IPS DF 6.9 (cell line): ENCODE results near the gene CBLN3.
"Not testable (repeated sequence)": the region's sequence is repeated elsewhere in the genome, so short reads cannot be mapped to it uniquely, and the experiment has no call there.

Source experiments
- DNase-seq: peaks from one replicate; pipeline ENCODE4 v3.0.0-alpha.2; 2013; ENCODE audit warnings: low read depth, low spot score
- H3K27ac ChIP-seq: one replicate; pipeline ENCODE4 v1.5.1; 2013; ENCODE audit warnings: low read length, control low read depth
- H3K27me3 ChIP-seq: 2 replicates; pipeline ENCODE4 v1.6.1; 2013; ENCODE audit warnings: mild to moderate bottlenecking, low read length; ENCODE audit not compliant: control insufficient read depth, insufficient read depth
- H3K36me3 ChIP-seq: 2 replicates; pipeline ENCODE4 v1.6.1; 2013; ENCODE audit warnings: low read length; ENCODE audit not compliant: control insufficient read depth, insufficient read depth
- H3K4me1 ChIP-seq: 2 replicates; pipeline ENCODE4 v1.6.1; 2013; ENCODE audit warnings: low read length; ENCODE audit not compliant: control insufficient read depth, insufficient read depth
- H3K4me3 ChIP-seq: 2 replicates; pipeline ENCODE4 v1.5.1; 2013; ENCODE audit warnings: mild to moderate bottlenecking, low read length
- H3K9me3 ChIP-seq: 2 replicates; pipeline ENCODE4 v1.6.1; 2013; ENCODE audit warnings: low read length, inconsistent platforms; ENCODE audit not compliant: control insufficient read depth, insufficient read depth
- WGBS: extraction: QIAGEN DNeasy Blood & Tissue Kit; methylation state at CpG from one replicate; pipeline ENCODE4 v1.1.7; 2013; ENCODE audit warnings: mixed read lengths, missing lambda C conversion rate; ENCODE audit not compliant: insufficient read length, insufficient coverage; 5-methylcytosine and 5-hydroxymethylcytosine counted together

Gene CBLN3

DNA sequence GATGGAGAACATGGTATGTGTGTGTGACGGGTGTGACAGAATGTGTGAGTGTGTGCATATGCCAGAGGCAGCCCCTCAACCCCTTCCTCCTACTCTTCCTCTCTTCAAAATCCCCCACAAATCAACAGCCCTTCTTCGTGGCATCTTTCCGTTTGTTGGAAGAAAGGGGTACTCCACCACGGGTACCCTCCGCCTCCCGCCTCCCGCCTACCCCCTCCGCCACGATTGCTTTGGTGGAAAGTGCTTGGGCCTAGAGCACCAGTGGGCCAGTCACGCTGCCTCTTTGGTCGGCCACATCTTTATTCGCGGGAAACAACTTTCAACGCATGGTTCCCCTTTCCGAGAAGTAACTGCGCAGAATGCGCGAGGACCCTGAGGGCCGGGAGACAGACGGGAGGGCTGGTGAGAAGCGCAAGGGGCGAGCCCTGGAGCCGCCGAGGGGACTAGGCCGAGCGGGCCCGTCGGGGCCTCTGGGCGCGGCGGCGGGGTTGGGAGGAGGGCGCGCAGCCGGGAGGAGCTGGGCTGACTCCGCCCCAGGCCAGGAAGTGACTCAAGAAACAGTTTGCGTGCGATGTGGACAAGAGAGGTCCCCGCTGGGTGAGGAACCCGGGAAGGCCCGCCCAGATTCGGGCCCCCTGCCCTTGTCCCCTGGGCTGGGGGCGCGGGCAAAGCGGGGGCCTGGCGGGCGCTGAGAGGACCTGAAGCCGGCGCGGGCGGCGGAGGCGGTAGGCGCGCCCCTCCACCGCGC lies at the start of gene CBLN3, which contains the start of gene KHNYN:
TSS of gene CBLN3 (minus strand) at position 274 of the 748 bp plus-strand sequence. CDS start 614 bp downstream, outside the sequence.
TSS of gene KHNYN (plus strand) at position 560 of the 748 bp plus-strand sequence. CDS start 777 bp downstream, outside the sequence.
- Histone ChIP-seq H3K27ac (no peak within 1 kb of the TSS), H3K4me1 (no peaks in the 10 kb centered on the region; the same call in none of the 2 replicates), H3K4me3 (peak within 1 kb of the TSS; percentile 59; the same call in 1 of the 2 replicates), H3K9me3 (no peaks in the 10 kb centered on the region), H3K36me3 (no peaks in the 10 kb centered on the region), H3K27me3 (no peaks in the 10 kb centered on the region)
- DNase-seq = no peak
- no CpG with 5 or more reads among the region's 57 CpGs for WGBS

DNA sequence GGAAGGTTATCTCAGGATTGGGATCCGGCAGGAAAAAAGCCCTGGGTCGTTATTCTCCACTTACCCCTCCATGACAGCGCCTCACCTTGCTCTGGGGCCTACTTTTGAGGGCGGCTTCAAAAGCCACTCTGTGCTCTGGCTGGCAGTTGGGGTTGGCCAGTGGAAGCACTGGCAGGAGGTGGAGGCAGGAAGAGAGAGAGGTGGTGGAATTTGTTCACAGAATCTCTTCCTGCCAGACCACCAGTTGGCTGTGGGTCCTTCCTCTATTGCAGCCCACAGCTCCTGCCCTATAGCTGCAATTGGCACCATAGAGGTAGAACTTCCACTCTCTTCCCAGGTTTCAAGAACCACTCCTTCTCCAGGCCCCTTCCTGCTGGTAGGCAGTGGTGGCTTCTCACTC lies 45.8 kb upstream of the CBLN3 start:
- H3K36me3 ChIP-seq = no peaks in the 10 kb centered on the region
- WGBS = no CpG with 5 or more reads among the region's 4 CpGs
- no peaks in the 10 kb centered on the region for H3K9me3 ChIP-seq
- no peak for DNase-seq
- H3K27ac ChIP-seq = no peak overlapping the region
- H3K27me3 ChIP-seq = no peaks in the 10 kb centered on the region
- no peak overlapping the region for H3K4me3 ChIP-seq
- no peaks in the 10 kb centered on the region for H3K4me1 ChIP-seq

DNA sequence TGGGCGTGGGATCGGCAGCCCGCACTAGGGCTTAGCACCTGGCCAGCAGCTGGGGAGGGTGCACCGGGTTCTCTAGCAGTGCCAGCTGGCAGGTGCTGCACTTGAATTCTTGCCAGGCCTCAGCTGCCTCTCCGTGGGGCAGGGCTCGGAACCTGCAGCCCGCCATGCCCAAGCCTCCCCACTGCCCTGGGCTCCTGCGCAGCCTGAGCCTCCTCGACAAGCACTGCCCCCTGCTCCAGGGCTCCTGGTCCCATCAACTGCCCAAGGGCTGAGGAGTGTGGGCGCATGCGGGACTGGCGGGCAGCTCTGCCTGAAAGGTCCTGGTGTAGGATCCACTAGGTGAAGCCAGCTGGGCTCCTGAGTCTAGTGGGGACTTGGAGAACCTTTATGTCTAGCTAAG lies 43.7 kb upstream of the CBLN3 start:
- WGBS = no CpG with 5 or more reads among the region's 12 CpGs
- Histone ChIP-seq H3K27me3 (no peaks in the 10 kb centered on the region), H3K4me1 (no peaks in the 10 kb centered on the region), H3K4me3 (no peak overlapping the region), H3K9me3 (no peaks in the 10 kb centered on the region), H3K36me3 (no peaks in the 10 kb centered on the region), H3K27ac (no peak overlapping the region)
- no peak for DNase-seq

DNA sequence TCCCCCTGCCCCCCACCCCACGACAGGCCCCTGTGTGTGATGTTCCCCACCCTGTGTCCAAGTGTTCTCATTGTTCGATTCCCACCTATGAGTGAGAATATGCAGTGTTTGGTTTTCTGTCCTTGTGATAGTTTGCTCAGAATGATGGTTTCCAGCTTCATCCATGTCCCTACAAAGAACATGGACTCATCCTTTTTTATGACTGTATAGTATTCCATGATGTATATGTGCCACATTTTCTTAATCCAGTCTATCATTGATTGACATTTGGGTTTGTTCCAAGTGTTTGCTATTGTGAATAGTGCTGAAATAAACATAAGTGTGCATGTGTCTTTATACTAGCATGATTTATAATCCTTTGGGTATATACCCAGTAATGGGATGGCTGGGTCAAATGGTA lies 41.0 kb upstream of the CBLN3 start:
- not testable (repeated sequence) for H3K4me3 ChIP-seq, H3K9me3 ChIP-seq, H3K4me1 ChIP-seq, H3K27me3 ChIP-seq, H3K36me3 ChIP-seq, H3K27ac ChIP-seq, DNase-seq
- WGBS = no CpG with 5 or more reads among the region's 2 CpGs

DNA sequence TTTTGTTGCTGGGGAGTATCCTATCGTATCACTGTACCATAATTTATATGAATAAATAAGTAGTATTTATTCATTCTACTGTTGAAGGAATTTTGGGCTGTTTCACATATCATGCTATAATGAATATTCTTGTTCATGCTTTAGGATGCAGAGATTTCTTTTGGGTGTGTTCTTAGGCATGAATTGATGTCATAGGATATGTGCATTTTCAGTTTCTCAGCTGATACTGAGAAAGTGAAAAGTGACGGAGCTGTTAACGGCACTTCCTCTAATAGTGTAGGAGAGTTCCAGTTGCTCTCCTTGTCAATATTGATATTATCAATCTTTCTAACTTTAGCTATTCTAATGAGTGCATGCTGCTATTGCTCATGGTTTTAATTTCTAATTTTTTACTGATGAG lies 36.3 kb upstream of the CBLN3 start:
- no peak overlapping the region for H3K27ac ChIP-seq
- H3K9me3 ChIP-seq = no peaks in the 10 kb centered on the region
- WGBS = no CpG with 5 or more reads among the region's 3 CpGs
- H3K4me1 ChIP-seq = no peaks in the 10 kb centered on the region
- no peak overlapping the region for H3K4me3 ChIP-seq
- no peaks in the 10 kb centered on the region for H3K36me3 ChIP-seq
- H3K27me3 ChIP-seq = no peaks in the 10 kb centered on the region
- no peak for DNase-seq

DNA sequence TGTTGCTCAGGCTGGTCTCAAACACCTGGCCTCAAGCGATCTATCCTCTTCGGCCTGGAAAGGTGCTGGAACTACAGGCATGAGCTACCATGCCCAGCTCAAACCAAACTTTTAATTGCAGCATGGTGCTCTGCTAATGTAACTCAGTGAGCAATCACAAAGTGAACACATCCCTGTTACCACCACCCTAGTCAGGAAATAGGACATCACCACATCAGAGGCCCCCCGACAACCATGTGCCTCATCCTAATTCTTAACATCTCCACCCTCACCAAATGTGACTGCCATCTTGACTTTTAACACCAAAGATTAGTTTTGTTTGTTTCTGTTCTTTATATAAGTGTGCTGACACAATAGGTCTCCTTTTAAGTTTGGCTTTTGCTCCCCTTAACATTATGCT lies 35.9 kb upstream of the CBLN3 start:
- no peaks in the 10 kb centered on the region for H3K36me3 ChIP-seq
- H3K4me1 ChIP-seq = no peaks in the 10 kb centered on the region
- H3K9me3 ChIP-seq = no peaks in the 10 kb centered on the region
- no peaks in the 10 kb centered on the region for H3K27me3 ChIP-seq
- no CpG with 5 or more reads among the region's 3 CpGs for WGBS
- H3K4me3 ChIP-seq = no peak overlapping the region
- no peak overlapping the region for H3K27ac ChIP-seq
- DNase-seq = no peak

DNA sequence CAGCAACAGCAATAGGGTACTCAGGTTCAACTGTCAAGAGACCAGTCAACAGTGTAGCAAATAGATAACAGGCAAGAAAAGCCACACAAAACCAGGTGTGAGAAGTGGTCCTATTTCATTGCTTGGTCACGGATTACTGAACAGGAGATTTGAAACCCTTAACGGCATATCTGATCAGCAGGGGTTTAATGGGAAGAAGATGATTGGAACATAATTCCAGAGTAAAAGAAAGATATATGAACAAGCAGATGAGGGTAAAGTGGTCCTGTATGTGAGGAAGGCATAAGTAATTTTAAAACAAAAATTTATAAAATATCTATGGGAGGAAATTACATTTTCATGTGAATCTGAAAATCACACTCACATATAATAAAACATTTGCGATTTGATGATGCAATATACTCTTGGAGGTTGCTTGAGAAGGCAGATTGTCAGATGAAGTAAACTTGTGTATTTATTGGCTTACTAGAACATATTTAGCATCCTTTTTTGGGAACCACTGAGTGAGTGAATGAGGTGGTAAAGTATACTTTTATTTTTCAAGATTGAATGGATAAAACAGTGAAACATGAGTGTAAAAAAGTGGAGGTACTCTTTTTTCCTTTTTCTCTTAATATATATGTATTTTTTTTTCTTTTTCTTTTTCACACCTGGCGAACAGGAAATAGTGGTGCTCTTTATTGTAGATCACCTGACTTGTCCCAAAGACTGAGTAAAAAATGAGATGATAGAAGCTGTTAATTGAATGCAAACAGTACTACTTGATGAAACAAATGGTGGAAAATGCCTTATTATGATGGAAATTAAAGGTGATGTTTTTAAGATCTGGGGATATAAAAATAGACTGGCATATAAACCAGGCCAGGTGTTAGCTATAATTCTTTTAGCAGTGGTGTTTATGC lies 34.7 kb upstream of the CBLN3 start:
- WGBS = no CpG with 5 or more reads among the region's 4 CpGs
- DNase-seq = no peak

DNA sequence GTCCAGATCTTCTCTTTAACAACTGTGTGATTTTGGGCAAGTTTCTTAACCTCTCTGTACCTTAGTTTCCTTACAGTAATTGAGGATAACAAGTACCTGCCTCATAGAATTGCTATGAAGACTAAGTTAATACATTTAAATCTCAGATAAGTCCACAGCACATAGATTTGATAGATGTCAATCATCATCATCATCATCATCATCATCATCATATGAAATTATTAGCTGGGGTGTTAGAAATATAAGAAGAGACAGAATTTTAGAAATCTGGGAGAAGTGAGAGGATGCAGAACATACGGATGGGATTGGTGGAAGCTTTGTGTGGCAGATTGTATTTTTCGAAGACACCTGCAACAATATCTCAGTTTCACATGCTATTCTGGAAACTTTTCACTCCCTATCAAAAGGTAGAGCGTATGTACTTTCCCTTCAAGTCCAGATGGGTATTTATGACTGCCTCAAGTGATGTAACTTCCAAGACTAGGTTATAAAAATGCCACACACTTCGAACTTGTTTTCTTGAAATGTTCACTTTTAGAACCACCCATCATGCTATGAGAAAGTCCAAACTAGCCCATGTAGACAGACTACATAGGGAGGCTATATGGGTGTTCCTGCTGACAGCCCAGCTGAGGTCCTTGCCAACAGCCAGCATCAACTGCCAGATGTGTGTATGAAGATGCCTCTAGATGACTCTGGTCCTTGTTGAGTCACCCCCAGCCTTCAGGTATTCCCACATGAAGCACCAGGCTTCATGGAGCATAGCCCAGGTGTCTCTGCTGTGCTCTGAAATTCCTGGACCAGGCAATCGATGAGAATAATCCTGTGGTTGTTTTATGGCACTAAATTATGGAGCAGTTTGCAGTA lies 33.8 kb upstream of the CBLN3 start:
- no peaks in the 10 kb centered on the region for H3K9me3 ChIP-seq
- H3K27me3 ChIP-seq = no peaks in the 10 kb centered on the region
- H3K36me3 ChIP-seq = no peaks in the 10 kb centered on the region
- H3K27ac ChIP-seq = no peak overlapping the region
- H3K4me3 ChIP-seq = no peak overlapping the region
- no CpG with 5 or more reads among the region's 5 CpGs for whole genome bisulfite sequencing
- no peaks in the 10 kb centered on the region for H3K4me1 ChIP-seq
- no peak for DNase-seq

More for the DNA sequence above, 34.7 kb upstream of the CBLN3 start:
- H3K9me3 ChIP-seq = no peaks in the 10 kb centered on the region
- H3K27me3 ChIP-seq = no peaks in the 10 kb centered on the region
- no peak overlapping the region for H3K4me3 ChIP-seq
- H3K36me3 ChIP-seq = no peaks in the 10 kb centered on the region
- H3K4me1 ChIP-seq = no peaks in the 10 kb centered on the region
- H3K27ac ChIP-seq = no peak overlapping the region

DNA sequence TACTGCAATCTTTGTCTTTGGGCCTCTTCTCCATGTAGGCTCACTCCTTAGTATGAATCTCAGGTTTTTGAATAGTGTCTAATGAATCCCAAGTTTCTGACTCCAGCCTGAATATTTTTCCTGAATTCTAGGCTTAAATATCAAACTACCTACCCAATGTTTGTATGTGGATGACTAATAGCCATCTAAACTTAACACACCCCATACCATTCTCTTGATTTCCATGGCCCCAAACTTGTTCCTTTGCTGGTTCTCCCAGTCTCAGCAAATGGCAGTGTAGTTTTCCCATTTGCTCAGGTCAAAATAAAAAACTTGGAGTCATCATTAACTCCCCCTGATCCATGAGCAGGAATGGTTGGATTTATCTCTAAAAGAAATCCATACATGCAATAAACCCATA lies 31.9 kb upstream of the CBLN3 start:
- no peaks in the 10 kb centered on the region for H3K36me3 ChIP-seq
- H3K27ac ChIP-seq = no peak overlapping the region
- H3K4me1 ChIP-seq = no peaks in the 10 kb centered on the region
- DNase-seq = no peak
- no peak overlapping the region for H3K4me3 ChIP-seq
- H3K9me3 ChIP-seq = no peaks in the 10 kb centered on the region
- no peaks in the 10 kb centered on the region for H3K27me3 ChIP-seq

DNA sequence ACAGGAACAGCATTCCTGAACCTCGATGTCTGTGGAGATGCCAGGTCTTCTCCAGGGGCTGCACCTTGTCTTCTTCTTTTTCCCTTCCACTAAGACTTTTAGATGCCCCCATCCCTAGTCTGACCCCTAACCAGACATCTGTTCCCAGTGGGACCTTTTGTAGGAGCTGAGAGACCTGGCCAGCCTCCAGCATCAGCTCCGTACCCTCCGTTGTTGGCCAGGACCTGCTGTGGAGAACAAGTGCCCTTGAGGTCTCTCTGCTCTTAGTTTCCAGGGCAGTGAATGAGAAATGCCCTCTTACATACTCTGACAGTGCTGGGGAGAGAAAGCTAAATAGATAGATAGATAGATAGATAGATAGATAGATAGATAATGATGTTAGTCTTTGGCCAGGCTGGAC lies 29.9 kb upstream of the CBLN3 start:
- H3K4me1 ChIP-seq = no peaks in the 10 kb centered on the region
- H3K4me3 ChIP-seq = no peak overlapping the region
- H3K9me3 ChIP-seq = no peaks in the 10 kb centered on the region
- no peak for DNase-seq
- H3K27me3 ChIP-seq = no peaks in the 10 kb centered on the region
- WGBS = no CpG with 5 or more reads among the region's 3 CpGs
- H3K27ac ChIP-seq = no peak overlapping the region
- H3K36me3 ChIP-seq = no peaks in the 10 kb centered on the region
